Measurements from ENCODE around the gene VTA1.
"Not testable (repeated sequence)": the region's sequence is repeated elsewhere in the genome, so short reads cannot be mapped to it uniquely, and the experiment has no call there.

Gene VTA1

DNA sequence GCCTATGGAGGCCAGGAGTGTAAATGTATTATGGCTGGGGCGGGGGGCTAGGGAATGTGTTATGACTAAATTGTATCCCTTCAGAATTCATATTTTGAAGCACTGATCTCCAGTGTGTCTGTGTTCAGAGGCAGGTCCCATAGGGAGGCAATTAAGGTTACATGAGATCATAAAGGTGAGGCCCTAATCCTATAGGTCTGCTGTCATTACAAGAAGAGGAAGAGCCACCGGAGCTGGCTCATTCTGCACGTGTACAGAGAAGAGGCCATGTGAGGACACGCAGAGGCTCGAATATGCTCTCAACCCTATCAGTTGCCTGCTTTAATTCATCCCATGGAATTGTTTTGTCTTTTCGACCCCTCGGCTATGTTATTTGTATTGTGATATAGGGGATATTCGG, 76.9 kb downstream of the VTA1 start:
- no peaks in the 10 kb centered on the region for H3K36me3 ChIP-seq (ENCODE audit: insufficient read depth)
- no peak overlapping the region for H2AFZ ChIP-seq (ENCODE audit: low read depth)
- no peak overlapping the region for H3K27ac ChIP-seq
- TF ChIP-seq, protein P1, sequence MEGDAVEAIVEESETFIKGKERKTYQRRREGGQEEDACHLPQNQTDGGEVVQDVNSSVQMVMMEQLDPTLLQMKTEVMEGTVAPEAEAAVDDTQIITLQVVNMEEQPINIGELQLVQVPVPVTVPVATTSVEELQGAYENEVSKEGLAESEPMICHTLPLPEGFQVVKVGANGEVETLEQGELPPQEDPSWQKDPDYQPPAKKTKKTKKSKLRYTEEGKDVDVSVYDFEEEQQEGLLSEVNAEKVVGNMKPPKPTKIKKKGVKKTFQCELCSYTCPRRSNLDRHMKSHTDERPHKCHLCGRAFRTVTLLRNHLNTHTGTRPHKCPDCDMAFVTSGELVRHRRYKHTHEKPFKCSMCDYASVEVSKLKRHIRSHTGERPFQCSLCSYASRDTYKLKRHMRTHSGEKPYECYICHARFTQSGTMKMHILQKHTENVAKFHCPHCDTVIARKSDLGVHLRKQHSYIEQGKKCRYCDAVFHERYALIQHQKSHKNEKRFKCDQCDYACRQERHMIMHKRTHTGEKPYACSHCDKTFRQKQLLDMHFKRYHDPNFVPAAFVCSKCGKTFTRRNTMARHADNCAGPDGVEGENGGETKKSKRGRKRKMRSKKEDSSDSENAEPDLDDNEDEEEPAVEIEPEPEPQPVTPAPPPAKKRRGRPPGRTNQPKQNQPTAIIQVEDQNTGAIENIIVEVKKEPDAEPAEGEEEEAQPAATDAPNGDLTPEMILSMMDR (conservative IDR thresholded peaks at IDR 0.05; ENCODE audit: low read depth, low read length), result no peak
- H4K20me1 ChIP-seq (ENCODE audit: insufficient read depth), result no peaks in the 10 kb centered on the region
- no peaks in the 10 kb centered on the region for H3K27me3 ChIP-seq (ENCODE audit: insufficient read depth, low read depth)
- H3K9ac ChIP-seq, result no peak overlapping the region
- no peaks in the 10 kb centered on the region for H3K79me2 ChIP-seq (ENCODE audit: insufficient read depth, low read depth)
- no peak overlapping the region for H3K4me3 ChIP-seq (IDR thresholded peaks at IDR 0.05; ENCODE audit: insufficient read depth, low read depth, low read length)
- H3K4me1 ChIP-seq (ENCODE audit: low read depth, poor library complexity, severe bottlenecking), result no peaks in the 10 kb centered on the region
- H3K4me2 ChIP-seq, result no peak overlapping the region

DNA sequence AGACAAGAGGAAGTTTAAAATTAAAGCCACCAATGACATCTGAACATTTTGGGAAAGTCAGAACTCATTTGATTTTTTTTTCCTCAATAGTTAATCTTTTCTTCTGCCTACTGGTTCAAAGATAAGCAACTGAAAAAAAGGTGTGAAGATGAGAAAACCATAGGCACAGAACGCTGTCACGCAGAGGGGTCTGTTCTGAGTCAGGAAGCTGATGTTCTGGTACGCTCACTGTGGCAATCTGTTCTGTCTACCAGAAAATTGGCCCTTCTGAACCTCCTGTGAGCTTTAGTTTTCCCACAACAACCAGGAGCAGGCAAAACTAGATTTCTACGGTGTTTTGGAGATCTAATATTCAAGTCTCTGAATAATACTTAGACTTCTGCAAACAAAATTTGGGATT, 78.1 kb downstream of the VTA1 start:
- H3K9ac ChIP-seq, result no peak overlapping the region
- no peaks in the 10 kb centered on the region for H3K79me2 ChIP-seq (ENCODE audit: insufficient read depth, low read depth)
- H3K4me2 ChIP-seq, result no peak overlapping the region
- no peaks in the 10 kb centered on the region for H3K27me3 ChIP-seq (ENCODE audit: insufficient read depth, low read depth)
- TF ChIP-seq, protein P1 (conservative IDR thresholded peaks at IDR 0.05; ENCODE audit: low read depth, low read length), result no peak
- no peaks in the 10 kb centered on the region for H4K20me1 ChIP-seq (ENCODE audit: insufficient read depth)
- H3K4me1 ChIP-seq (ENCODE audit: low read depth, poor library complexity, severe bottlenecking), result no peaks in the 10 kb centered on the region
- H2AFZ ChIP-seq (ENCODE audit: low read depth), result no peak overlapping the region
- no peaks in the 10 kb centered on the region for H3K36me3 ChIP-seq (ENCODE audit: insufficient read depth)
- no peak overlapping the region for H3K4me3 ChIP-seq (IDR thresholded peaks at IDR 0.05; ENCODE audit: insufficient read depth, low read depth, low read length)
- no peak overlapping the region for H3K27ac ChIP-seq

DNA sequence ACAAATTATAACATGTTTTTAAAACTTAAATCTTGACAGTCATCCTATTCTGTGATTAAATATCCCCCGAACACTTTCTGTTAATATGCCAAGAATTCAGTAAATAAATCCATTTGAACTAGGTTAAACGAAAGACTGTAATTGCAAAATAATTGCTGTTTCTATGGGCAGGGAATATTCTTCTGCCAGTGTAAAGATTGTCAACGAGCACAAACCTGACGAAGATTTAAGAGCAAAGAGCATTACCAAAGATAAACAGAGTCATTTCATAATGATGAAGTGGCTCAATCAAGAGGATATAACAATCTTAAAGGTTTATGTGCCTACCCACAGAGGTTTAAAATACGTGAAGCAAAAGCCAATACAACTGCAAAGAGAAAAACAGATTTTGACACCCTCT, 78.5 kb downstream of the VTA1 start:
- Histone ChIP-seq H4K20me1 (ENCODE audit: insufficient read depth) (no peaks in the 10 kb centered on the region), H3K4me3 (IDR thresholded peaks at IDR 0.05; ENCODE audit: insufficient read depth, low read depth, low read length) (no peak overlapping the region), H3K9ac (no peak overlapping the region), H3K36me3 (ENCODE audit: insufficient read depth) (no peaks in the 10 kb centered on the region), H3K27me3 (ENCODE audit: insufficient read depth, low read depth) (no peaks in the 10 kb centered on the region), H3K4me1 (ENCODE audit: low read depth, poor library complexity, severe bottlenecking) (no peaks in the 10 kb centered on the region), H3K27ac (no peak overlapping the region), H3K4me2 (no peak overlapping the region), H3K79me2 (ENCODE audit: insufficient read depth, low read depth) (no peaks in the 10 kb centered on the region), H2AFZ (ENCODE audit: low read depth) (no peak overlapping the region)
- TF ChIP-seq, protein P1 (conservative IDR thresholded peaks at IDR 0.05; ENCODE audit: low read depth, low read length), result no peak

DNA sequence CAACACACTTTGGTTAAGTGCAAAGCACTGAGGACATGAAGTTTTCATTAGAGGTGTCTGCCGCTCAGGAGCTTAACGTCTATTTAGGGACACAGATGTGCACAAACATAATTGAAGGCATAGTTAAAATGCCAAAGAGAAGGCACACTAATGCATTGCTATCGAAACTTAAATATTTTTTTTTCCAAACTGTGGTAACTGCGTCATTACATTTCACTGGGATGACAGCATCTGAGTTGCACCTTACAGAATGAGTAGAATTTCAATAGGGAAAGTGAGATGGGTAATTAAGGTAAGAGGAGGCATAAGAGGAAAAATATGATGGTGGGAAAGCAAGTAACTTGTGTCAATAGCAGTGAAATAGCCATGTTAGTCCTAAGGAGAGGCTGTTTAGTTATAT, 79.7 kb downstream of the VTA1 start:
- H3K36me3 ChIP-seq (ENCODE audit: insufficient read depth), result no peaks in the 10 kb centered on the region
- no peak overlapping the region for H3K27ac ChIP-seq
- H3K79me2 ChIP-seq (ENCODE audit: insufficient read depth, low read depth), result no peaks in the 10 kb centered on the region
- no peak overlapping the region for H2AFZ ChIP-seq (ENCODE audit: low read depth)
- no peak overlapping the region for H3K9ac ChIP-seq
- no peak overlapping the region for H3K4me2 ChIP-seq
- TF ChIP-seq, protein P1 (conservative IDR thresholded peaks at IDR 0.05; ENCODE audit: low read depth, low read length), result no peak
- no peaks in the 10 kb centered on the region for H3K4me1 ChIP-seq (ENCODE audit: low read depth, poor library complexity, severe bottlenecking)
- no peaks in the 10 kb centered on the region for H3K27me3 ChIP-seq (ENCODE audit: insufficient read depth, low read depth)
- H3K4me3 ChIP-seq (IDR thresholded peaks at IDR 0.05; ENCODE audit: insufficient read depth, low read depth, low read length), result no peak overlapping the region
- no peaks in the 10 kb centered on the region for H4K20me1 ChIP-seq (ENCODE audit: insufficient read depth)

DNA sequence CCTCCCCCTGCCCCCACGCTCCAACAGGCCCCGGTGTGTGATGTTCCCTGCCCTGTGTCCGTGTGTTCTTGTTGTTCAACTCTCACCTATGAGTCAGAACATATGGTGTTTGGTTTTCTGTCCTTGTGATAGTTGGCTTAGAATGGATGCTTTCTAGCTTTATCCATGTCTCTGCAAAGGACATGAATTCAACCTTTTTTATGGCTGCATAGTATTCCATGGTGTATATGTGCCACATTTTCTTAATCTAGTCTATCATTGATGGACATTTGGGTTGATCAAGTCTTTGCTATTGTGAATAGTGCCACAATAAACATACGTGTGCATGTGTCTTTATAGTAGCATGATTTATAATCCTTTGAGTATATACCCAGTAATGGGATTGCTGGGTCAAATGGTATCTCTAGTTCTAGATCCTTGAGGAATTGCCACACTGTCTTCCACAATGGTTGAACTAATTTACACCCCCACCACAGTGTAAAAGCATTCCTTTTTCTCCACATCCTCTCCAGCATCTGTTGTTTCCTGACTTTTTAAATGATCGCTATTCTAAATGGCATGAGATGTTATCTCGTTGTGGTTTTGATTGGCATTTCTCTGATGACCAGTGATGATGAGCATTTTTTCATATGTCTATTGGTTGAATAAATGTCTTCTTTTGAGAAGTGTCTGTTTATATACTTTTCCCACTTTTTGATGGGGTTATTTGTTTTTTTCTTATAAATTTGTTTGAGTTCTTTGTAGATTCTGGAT, 82.6 kb downstream of the VTA1 start:
- not testable (repeated sequence) for H3K4me1 ChIP-seq (ENCODE audit: low read depth, poor library complexity, severe bottlenecking); H3K27ac ChIP-seq; H3K9ac ChIP-seq; H4K20me1 ChIP-seq (ENCODE audit: insufficient read depth); H3K27me3 ChIP-seq (ENCODE audit: insufficient read depth, low read depth); H3K79me2 ChIP-seq (ENCODE audit: insufficient read depth, low read depth); H3K4me2 ChIP-seq; H3K4me3 ChIP-seq (IDR thresholded peaks at IDR 0.05; ENCODE audit: insufficient read depth, low read depth, low read length); H2AFZ ChIP-seq (ENCODE audit: low read depth); H3K36me3 ChIP-seq (ENCODE audit: insufficient read depth)

DNA sequence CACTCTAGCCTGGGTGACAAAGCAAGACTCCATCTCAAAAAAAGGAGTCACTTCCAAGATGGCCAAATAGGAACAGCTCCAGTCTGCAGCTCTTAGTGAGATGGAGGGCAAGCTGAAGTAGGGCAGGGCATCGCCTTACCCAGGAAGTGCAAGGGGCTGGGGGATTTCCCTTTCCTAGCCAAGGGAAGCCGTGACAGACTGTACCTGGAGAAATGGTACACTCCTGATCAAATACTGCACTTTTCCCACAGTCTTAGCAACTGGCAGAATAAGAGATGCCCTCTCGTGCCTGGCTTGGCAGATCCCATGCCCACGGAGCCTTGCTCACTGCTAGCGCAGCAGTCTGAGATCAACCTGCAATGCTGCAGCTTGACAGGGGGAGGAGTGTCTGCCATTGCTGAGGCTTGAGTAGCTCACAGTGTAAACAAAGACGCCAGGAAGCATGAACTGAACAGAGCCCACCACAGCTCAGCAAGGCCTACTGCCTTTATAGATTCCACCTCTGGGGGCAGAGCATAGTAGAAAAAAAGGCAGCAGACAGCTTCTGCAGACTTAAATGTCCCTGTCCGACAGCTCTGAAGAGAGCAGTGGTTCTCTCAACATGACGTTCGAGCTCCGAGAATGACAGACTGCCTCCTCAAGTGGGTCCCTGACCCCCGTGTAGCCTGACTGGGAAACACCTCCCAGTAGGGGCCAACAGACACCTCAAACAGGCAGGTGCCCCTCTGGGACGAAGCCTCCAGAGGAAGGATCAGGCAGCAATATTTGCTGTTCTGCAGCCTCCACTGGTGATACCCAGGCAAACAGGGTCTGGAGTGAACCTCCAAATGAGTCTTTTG, 85.4 kb downstream of the VTA1 start:
- not testable (repeated sequence) for H3K36me3 ChIP-seq (ENCODE audit: insufficient read depth); H3K79me2 ChIP-seq (ENCODE audit: insufficient read depth, low read depth); H4K20me1 ChIP-seq (ENCODE audit: insufficient read depth); H3K4me1 ChIP-seq (ENCODE audit: low read depth, poor library complexity, severe bottlenecking); H3K9ac ChIP-seq; H3K27me3 ChIP-seq (ENCODE audit: insufficient read depth, low read depth); H3K4me3 ChIP-seq (IDR thresholded peaks at IDR 0.05; ENCODE audit: insufficient read depth, low read depth, low read length); H3K4me2 ChIP-seq; H3K27ac ChIP-seq; H2AFZ ChIP-seq (ENCODE audit: low read depth)
